AG09319 (cell line): ENCODE data around the gene IGSF23.
A peak's percentile ranks its signal among the peaks of the same experiment; 100 is the strongest.

Source experiments
- DNase-seq: peaks from one replicate; pipeline ENCODE4 v3.0.0-alpha.2; 2010; ENCODE audit warnings: low read depth; ENCODE audit errors: extremely low read depth
- CTCF ChIP-seq: IDR thresholded peaks from 2 replicates; pipeline ENCODE4 v1.5.1; 2011; ENCODE audit warnings: low read depth, mild to moderate bottlenecking, inconsistent platforms, low read length, moderate library complexity

IGSF23 gene

GRCh38 chr19:44645407-44646048 is 32.2 kb downstream of the IGSF23 start:
- no peak for TF ChIP-seq CTCF
- DNase-seq = no peak

- no peak for TF ChIP-seq CTCF
- no peak for DNase-seq
Measured at GRCh38 chr19:44646049-44646416, 32.7 kb downstream of the IGSF23 start.

- DNase-seq = no peak
- TF ChIP-seq CTCF = no peak
Measured at GRCh38 chr19:44647144-44647543, 33.8 kb downstream of the IGSF23 start.

- no peak for TF ChIP-seq CTCF
- peak; percentile 61 for DNase-seq
Measured at GRCh38 chr19:44648631-44649251, 35.4 kb downstream of the IGSF23 start.

- no peak for TF ChIP-seq CTCF
- no peak for DNase-seq
Measured at GRCh38 chr19:44649578-44650145, 36.3 kb downstream of the IGSF23 start.

GRCh38 chr19:44653343-44653742 is 40.0 kb downstream of the IGSF23 start:
- TF ChIP-seq CTCF = no peak
- DNase-seq = no peak

GRCh38 chr19:44653977-44654774 is 40.8 kb downstream of the IGSF23 start:
- no peak for DNase-seq
- TF ChIP-seq CTCF = peak; percentile 54
